Posterior cingulate gyrus (tissue), 11 donors: Measurements from ENCODE around the gene CDH4.
"Not testable (repeated sequence)": the region's sequence is repeated elsewhere in the genome, so short reads cannot be mapped to it uniquely, and the experiment has no call there.

Experiments used
- DNase-seq, 10 donors: peaks; one replicate each; pipeline versions ENCODE4 v3.0.0 to v3.0.0-alpha.2; 2020 to 2021; ENCODE audit warnings: mixed read lengths in 3 of 10
- intact Hi-C: fragments of 100-400 bp; cut with DNase I; formaldehyde crosslinking; loops from one replicate; pipeline ENCODE4 v1.15.1; 2023

Gene CDH4

GRCh38 chr20:61424011-61424627 is 172.1 kb downstream of the CDH4 start:
- intact Hi-C loops: no loop called here
- peak in 1 of 10 donors; percentile 13 for DNase-seq

GRCh38 chr20:61424628-61425420 is 172.8 kb downstream of the CDH4 start:
- intact Hi-C loops: no loop called here
- peak in 1 of 10 donors; percentile 80 for DNase-seq

GRCh38 chr20:61425541-61425991 is 173.5 kb downstream of the CDH4 start:
- intact Hi-C loops: not testable (repeated sequence)
- DNase-seq: peak in 1 of 10 donors; percentile 78

- DNase-seq: peak in 1 of 10 donors; percentile 31
- intact Hi-C loops: no loop called here
These were observed 174.3 kb downstream of the CDH4 start for GRCh38 chr20:61426352-61426751.

GRCh38 chr20:61429458-61430227 is 177.6 kb downstream of the CDH4 start:
- intact Hi-C loops: no loop called here
- no peak for DNase-seq

GRCh38 chr20:61430228-61430624 is 178.2 kb downstream of the CDH4 start:
- intact Hi-C loops: no loop called here
- peak in 1 of 10 donors; percentile 61 for DNase-seq

GRCh38 chr20:61433176-61433575 is 181.1 kb downstream of the CDH4 start:
- no peak for DNase-seq
- intact Hi-C loops: no loop called here

GRCh38 chr20:61433816-61434215 is 181.8 kb downstream of the CDH4 start:
- intact Hi-C loops: no loop called here
- no peak for DNase-seq

GRCh38 chr20:61434341-61434781 is 182.3 kb downstream of the CDH4 start:
- intact Hi-C loops: no loop called here
- DNase-seq: no peak

GRCh38 chr20:61435184-61435822 is 183.2 kb downstream of the CDH4 start:
- intact Hi-C loops: no loop called here
- DNase-seq: peak in 1 of 10 donors; percentile 61

GRCh38 chr20:61435823-61436220 is 183.8 kb downstream of the CDH4 start:
- DNase-seq: no peak
- intact Hi-C loops: no loop called here

- intact Hi-C loops: no loop called here
These were observed 184.2 kb downstream of the CDH4 start for GRCh38 chr20:61436283-61436666.

GRCh38 chr20:61436667-61437279 is 184.7 kb downstream of the CDH4 start:
- peak in 2 of 10 donors; percentile 23 to 83 for DNase-seq
- intact Hi-C loops: no loop called here

More at GRCh38 chr20:61436283-61436666, 184.2 kb downstream of the CDH4 start:
- DNase-seq: no peak

- peak in 9 of 10 donors; percentile 42 to 92 (median 60) for DNase-seq
- intact Hi-C loops: no loop called here
These were observed 185.5 kb downstream of the CDH4 start for GRCh38 chr20:61437280-61438206.

GRCh38 chr20:61438285-61438684 is 186.2 kb downstream of the CDH4 start:
- intact Hi-C loops: no loop called here
- no peak for DNase-seq

GRCh38 chr20:61439251-61439650 is 187.2 kb downstream of the CDH4 start:
- DNase-seq: peak in 1 of 10 donors; percentile 45
- intact Hi-C loops: no loop called here

- intact Hi-C loops: no loop called here
- DNase-seq: peak in 1 of 10 donors; percentile 67
These were observed 188.5 kb downstream of the CDH4 start for GRCh38 chr20:61440548-61441055.

- intact Hi-C loops: no loop called here
- peak in 1 of 10 donors; percentile 1 for DNase-seq
These were observed 189.5 kb downstream of the CDH4 start for GRCh38 chr20:61441537-61441936.
